Measurements from ENCODE around the gene C19orf53. TPM values are rescaled to one million over a fixed set of nuclear protein-coding genes. Genes with fewer than 3 reads are reported as not detected.

The C19orf53 gene
- total and polyA plus RNA-seq, 9 of the 15 experiments (the other 6 are each of a cell fraction or from before 2014, with no cell fraction given), result 98.5 to 441 (median 164) TPM

GRCh38 chr19:13795595-13796300 is 21.5 kb downstream of the C19orf53 start (continued):
- TF ChIP-seq ZNF436 (CRISPR knock-in tag; IDR thresholded peaks at IDR 0.05), result no peak
- no peak for TF ChIP-seq HOXB6 (CRISPR knock-in tag; IDR thresholded peaks at IDR 0.05; ENCODE audit: borderline replicate concordance)
- no peak for TF ChIP-seq SREBF2 (CRISPR knock-in tag; IDR thresholded peaks at IDR 0.05)
- no peak for TF ChIP-seq RBM39 (optimal IDR thresholded peaks at IDR 0.05; ENCODE audit: low read depth, low read length)
- peak in 1 of 3 experiments; percentile 6 for TF ChIP-seq YY1 (IDR thresholded peaks at IDR 0.05; ENCODE audit: borderline replicate concordance in 1 of 3, control insufficient read depth in 1 of 3, extremely low read depth in 1 of 3, insufficient read depth in 3 of 3, insufficient read length in 1 of 3, insufficient replicate concordance in 2 of 3, low read depth in 1 of 3, low read length in 2 of 3)
- no peak for TF ChIP-seq NFATC3 (IDR thresholded peaks at IDR 0.05)
- TF ChIP-seq EGR1 (conservative IDR thresholded peaks at IDR 0.05), result peak; percentile 47
- TF ChIP-seq PHTF2 (CRISPR knock-in tag; IDR thresholded peaks at IDR 0.05), result no peak
- no peak for TF ChIP-seq ZNF639 (CRISPR knock-in tag; conservative IDR thresholded peaks at IDR 0.05 in 1 of 2, IDR thresholded peaks at IDR 0.05 in 1 of 2)
- TF ChIP-seq RBBP5 (IDR thresholded peaks at IDR 0.05; ENCODE audit: borderline replicate concordance, insufficient read depth, low read length, poor library complexity, severe bottlenecking), result peak; percentile 29
- peak; percentile 4 for TF ChIP-seq NFYB (IDR thresholded peaks at IDR 0.05; ENCODE audit: extremely low read depth, insufficient read length)
- TF ChIP-seq HDAC1 (IDR thresholded peaks at IDR 0.05), result peak in 1 of 2 experiments; percentile 43; a peak in 1 of 4 replicates
- peak; percentile 40; the same call in 1 of the 2 replicates for TF ChIP-seq ZBTB40 (IDR thresholded peaks at IDR 0.05)
- no peak for TF ChIP-seq ZBTB40 (CRISPR knock-in tag; IDR thresholded peaks at IDR 0.05)
- peak; percentile 16 for TF ChIP-seq PCBP1 (IDR thresholded peaks at IDR 0.05; ENCODE audit: low read depth, low read length, poor library complexity, severe bottlenecking)

All from K562 (cell line).